ENCODE data around the gene ZNF205. TPM values are rescaled to one million over a fixed set of nuclear protein-coding genes. Genes with fewer than 3 reads are reported as not detected.

Gene ZNF205
- total RNA-seq, 2 donors from 2014 or later = not detected

DNA sequence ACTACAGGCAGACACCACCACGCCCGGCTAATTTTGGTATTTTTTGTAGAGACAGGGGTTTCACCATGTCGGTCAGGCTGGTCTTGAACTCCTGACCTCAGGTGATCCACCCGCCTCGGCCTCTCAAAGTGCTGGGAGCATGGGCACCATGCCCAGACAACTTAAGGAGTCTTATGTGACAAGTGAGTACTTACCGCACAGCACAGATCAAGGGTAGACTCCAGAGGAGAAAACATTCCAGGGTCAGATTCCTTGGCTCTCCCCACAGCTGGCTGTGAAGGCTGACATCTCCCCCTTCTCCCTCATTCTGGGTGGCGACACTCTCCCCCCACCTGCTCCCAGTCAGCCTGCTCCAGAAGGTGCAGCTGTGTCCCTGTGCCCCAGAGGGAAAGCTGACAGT, 23.9 kb upstream of the ZNF205 start:
- H3K4me3 Mint-ChIP-seq = peak overlapping the region; percentile 82
- DNase-seq (ENCODE audit: low spot score) (no peak), ATAC-seq (no peak)
- H3K27me3 Mint-ChIP-seq = no peaks in the 10 kb centered on the region
- H3K27ac Mint-ChIP-seq = peak overlapping the region; percentile 77 to 94
- H3K4me1 Mint-ChIP-seq (ENCODE audit: low read depth in 2 of 2) = peaks cover 29 to 43% of the 10 kb centered on the region in 2 donors
- H3K9me3 Mint-ChIP-seq = no peaks in the 10 kb centered on the region
- H3K36me3 Mint-ChIP-seq = no peaks in the 10 kb centered on the region

GRCh38 chr16:3088925-3089716, 23.3 kb upstream of the ZNF205 start:
- Mint-ChIP-seq H3K27ac (peak overlapping the region in 1 of 2 donors; percentile 94), H3K4me3 (no peak overlapping the region), H3K9me3 (no peaks in the 10 kb centered on the region), H3K36me3 (no peaks in the 10 kb centered on the region), H3K27me3 (no peaks in the 10 kb centered on the region), H3K4me1 (ENCODE audit: low read depth in 2 of 2) (peaks cover 29 to 40% of the 10 kb centered on the region in 2 donors)
- ATAC-seq (no peak), DNase-seq (ENCODE audit: low spot score) (no peak)

- H3K27ac Mint-ChIP-seq = peak overlapping the region in 1 of 2 donors; percentile 86
- ATAC-seq (no peak), DNase-seq (ENCODE audit: low spot score) (no peak)
- peaks cover 32 to 41% of the 10 kb centered on the region in 2 donors for H3K4me1 Mint-ChIP-seq (ENCODE audit: low read depth in 2 of 2)
- H3K27me3 Mint-ChIP-seq = no peaks in the 10 kb centered on the region
- no peaks in the 10 kb centered on the region for H3K9me3 Mint-ChIP-seq
- H3K36me3 Mint-ChIP-seq = no peaks in the 10 kb centered on the region
- H3K4me3 Mint-ChIP-seq = no peak overlapping the region
These were observed 22.4 kb upstream of the ZNF205 start for GRCh38 chr16:3089717-3090592.

GRCh38 chr16:3091551-3091950, 20.8 kb upstream of the ZNF205 start:
- ATAC-seq (no peak), DNase-seq (ENCODE audit: low spot score) (no peak)
- H3K4me3 Mint-ChIP-seq = no peak overlapping the region
- no peaks in the 10 kb centered on the region for H3K9me3 Mint-ChIP-seq
- no peaks in the 10 kb centered on the region for H3K36me3 Mint-ChIP-seq
- peak overlapping the region in 1 of 2 donors; percentile 86 for H3K27ac Mint-ChIP-seq
- peaks cover 27 to 31% of the 10 kb centered on the region in 2 donors for H3K4me1 Mint-ChIP-seq (ENCODE audit: low read depth in 2 of 2)
- no peaks in the 10 kb centered on the region for H3K27me3 Mint-ChIP-seq

DNA sequence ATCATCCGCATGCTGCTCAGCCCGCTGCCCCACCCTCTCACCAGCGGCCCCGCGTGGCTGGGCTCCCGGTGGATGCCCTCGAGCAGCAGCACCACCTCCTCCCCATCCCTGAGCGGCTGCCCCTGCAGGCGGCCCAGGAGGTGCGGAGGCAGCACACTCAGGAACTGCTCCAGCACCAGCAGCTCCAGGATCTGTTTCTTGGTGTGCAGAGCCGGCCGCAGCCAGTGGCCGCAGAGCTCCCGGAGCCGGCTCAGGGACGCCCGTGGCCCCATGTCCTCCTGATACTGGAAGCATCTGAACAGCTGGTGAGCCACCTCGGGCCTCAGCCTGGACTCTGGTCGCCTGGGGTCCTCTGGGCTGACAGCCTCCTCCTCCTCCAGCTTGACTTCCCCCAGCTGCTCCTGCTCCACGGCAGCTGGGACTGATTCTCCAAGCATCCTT, 19.9 kb upstream of the ZNF205 start:
- Mint-ChIP-seq H3K9me3 (no peaks in the 10 kb centered on the region), H3K4me3 (no peak overlapping the region), H3K27ac (peak overlapping the region in 1 of 2 donors; percentile 87), H3K36me3 (no peaks in the 10 kb centered on the region), H3K4me1 (ENCODE audit: low read depth in 2 of 2) (peaks cover 26 to 27% of the 10 kb centered on the region in 2 donors), H3K27me3 (no peaks in the 10 kb centered on the region)
- no peak for DNase-seq (ENCODE audit: low spot score)
- ATAC-seq = no peak

GRCh38 chr16:3094289-3095027, 17.9 kb upstream of the ZNF205 start:
- Mint-ChIP-seq H3K36me3 (no peaks in the 10 kb centered on the region), H3K27me3 (no peaks in the 10 kb centered on the region), H3K27ac (peak overlapping the region; percentile 87 to 92), H3K4me1 (ENCODE audit: low read depth in 2 of 2) (peaks cover 13 to 17% of the 10 kb centered on the region in 2 donors), H3K9me3 (no peaks in the 10 kb centered on the region), H3K4me3 (peak overlapping the region; percentile 65)
- ATAC-seq = peak; percentile 40 to 64
- DNase-seq (ENCODE audit: low spot score) = no peak

- Mint-ChIP-seq H3K27ac (peak overlapping the region; percentile 87 to 92), H3K4me3 (peak overlapping the region; percentile 12), H3K9me3 (no peaks in the 10 kb centered on the region)
These were observed 16.5 kb upstream of the ZNF205 start for GRCh38 chr16:3095869-3096268.

DNA sequence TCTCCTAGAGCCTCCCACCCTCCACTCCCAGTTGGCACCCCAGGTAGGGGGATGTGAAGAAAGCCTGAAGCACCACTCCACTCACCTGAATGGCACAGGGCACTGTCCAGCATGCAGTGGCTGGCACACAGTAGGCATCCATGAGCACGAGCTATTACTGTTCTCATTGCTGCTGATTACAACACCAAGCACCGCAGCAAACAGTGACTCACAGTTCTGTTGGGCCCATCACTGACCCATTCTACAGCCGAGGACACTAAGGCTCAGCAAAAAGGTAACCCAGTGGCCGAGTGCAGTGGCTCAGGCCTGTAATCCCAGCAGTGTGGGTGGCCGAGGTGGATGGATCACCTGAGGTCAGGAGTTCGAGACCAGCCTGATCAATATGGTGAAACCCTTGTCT, 16.0 kb upstream of the ZNF205 start:
- no peak overlapping the region for H3K4me3 Mint-ChIP-seq
- H3K4me1 Mint-ChIP-seq (ENCODE audit: low read depth in 2 of 2) = peaks cover 24 to 28% of the 10 kb centered on the region in 2 donors
- H3K9me3 Mint-ChIP-seq = no peaks in the 10 kb centered on the region
- peak overlapping the region in 1 of 2 donors; percentile 92 for H3K27ac Mint-ChIP-seq
- ATAC-seq (no peak), DNase-seq (ENCODE audit: low spot score) (no peak)
- H3K36me3 Mint-ChIP-seq = no peaks in the 10 kb centered on the region
- H3K27me3 Mint-ChIP-seq = no peaks in the 10 kb centered on the region

More at GRCh38 chr16:3095869-3096268, 16.5 kb upstream of the ZNF205 start:
- H3K36me3 Mint-ChIP-seq = no peaks in the 10 kb centered on the region
- DNase-seq (ENCODE audit: low spot score) = peak; percentile 85
- no peaks in the 10 kb centered on the region for H3K27me3 Mint-ChIP-seq
- ATAC-seq = peak; percentile 80
- H3K4me1 Mint-ChIP-seq (ENCODE audit: low read depth in 2 of 2) = peaks cover 23 to 24% of the 10 kb centered on the region in 2 donors

DNA sequence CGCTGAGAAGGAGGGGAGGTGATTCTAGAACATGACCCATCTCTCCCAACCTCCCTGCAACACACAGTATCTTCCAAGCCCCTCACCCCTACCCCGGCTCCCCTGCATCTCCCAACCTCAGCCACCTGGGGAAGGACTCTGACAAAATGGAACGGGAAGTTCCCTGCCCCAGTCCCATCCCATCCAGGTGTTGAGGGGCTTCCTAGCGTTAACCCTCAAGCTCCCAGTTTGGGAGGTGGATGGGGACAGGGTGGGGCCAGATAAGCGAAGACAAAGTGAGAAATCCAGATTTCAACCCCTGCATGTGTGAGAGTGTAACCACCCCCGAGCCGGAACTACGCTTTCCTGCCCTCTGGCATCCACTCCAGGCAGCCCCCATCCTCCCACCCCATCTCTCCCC, 15.1 kb upstream of the ZNF205 start:
- H3K9me3 Mint-ChIP-seq = no peaks in the 10 kb centered on the region
- H3K4me1 Mint-ChIP-seq (ENCODE audit: low read depth in 2 of 2) = peaks cover 29 to 34% of the 10 kb centered on the region in 2 donors
- H3K4me3 Mint-ChIP-seq = no peak overlapping the region
- H3K27me3 Mint-ChIP-seq = no peaks in the 10 kb centered on the region
- H3K36me3 Mint-ChIP-seq = no peaks in the 10 kb centered on the region
- H3K27ac Mint-ChIP-seq = peak overlapping the region; percentile 29 to 76
- ATAC-seq (no peak), DNase-seq (ENCODE audit: low spot score) (no peak)

DNA sequence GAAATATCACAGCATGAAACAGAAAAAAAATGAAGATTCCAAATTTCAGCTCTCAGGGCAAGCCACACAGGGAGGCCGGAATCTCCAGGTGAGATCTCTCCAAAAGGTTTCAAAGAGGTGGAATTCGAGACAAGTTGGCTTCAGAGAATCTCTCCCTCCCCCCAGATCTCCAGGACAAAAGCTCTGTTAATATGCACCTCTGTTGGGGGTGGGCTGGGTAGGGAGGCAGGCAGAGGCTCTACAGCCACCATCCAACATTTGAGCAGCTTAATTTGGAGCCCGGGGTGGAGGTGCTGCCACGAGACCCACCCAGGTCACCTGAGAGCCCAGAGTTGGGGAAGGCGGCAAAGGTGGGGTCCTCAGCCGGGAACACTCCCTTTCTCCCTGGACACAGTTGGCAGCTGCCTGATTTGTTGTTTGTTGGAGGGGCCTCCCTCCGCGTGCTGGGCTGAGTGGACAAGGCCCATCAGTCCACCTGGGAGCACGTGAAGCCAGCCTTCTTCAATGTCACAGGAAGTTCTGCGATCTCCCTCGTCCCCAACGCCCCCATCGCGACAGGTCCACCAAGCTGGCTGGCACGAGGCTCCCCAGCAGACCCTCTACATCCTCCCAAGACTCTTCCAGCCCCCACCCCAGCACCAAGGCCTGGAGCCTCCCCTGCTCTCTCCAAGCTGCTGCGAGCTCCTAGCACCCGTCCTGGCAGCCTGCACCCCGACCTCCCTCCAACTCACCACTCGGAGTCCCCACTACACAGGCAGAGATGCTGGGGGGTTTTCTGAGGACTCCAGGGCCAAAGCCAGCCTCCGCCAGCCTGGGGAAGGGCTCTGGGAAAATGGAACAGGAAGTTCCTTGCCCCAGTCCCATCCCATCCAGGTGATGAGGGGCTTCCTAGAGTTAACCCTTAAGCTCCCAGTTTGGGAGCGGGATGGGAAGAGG, 13.7 kb upstream of the ZNF205 start, which contains the start of gene ZSCAN10:
Gene ZSCAN10, minus strand, starts transcription at position 836 of the 936 bp plus-strand sequence. CDS start 6,357 bp downstream, outside the sequence.
- Mint-ChIP-seq H3K4me1 (ENCODE audit: low read depth in 2 of 2) (peaks cover 34 to 42% of the 10 kb centered on the region in 2 donors), H3K4me3 (peak within 1 kb of the TSS; percentile 71), H3K9me3 (no peaks in the 10 kb centered on the region), H3K27ac (peak within 1 kb of the TSS in 1 of 2 donors; percentile 95), H3K36me3 (no peaks in the 10 kb centered on the region), H3K27me3 (no peaks in the 10 kb centered on the region)
- DNase-seq (ENCODE audit: low spot score) (no peak), ATAC-seq (no peak)

DNA sequence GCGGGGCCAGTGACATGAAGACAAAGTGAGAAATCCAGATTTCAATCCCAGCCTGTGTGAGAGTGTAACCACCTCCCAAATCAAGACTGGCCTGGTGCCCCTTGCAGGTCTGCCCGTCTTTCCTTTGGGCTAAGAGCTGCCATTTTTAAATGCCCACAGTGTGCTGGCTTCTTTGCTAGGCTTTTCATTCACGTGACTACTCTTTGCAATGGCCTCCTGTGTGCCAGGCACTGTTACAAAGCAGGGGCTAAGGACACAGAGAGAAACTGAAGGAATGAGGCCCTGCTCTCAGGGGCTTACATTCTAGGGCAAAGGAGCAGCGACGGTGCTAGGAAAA, 13.0 kb upstream of the ZNF205 start:
- H3K36me3 Mint-ChIP-seq = no peaks in the 10 kb centered on the region
- peak overlapping the region; percentile 71 for H3K4me3 Mint-ChIP-seq
- no peak for ATAC-seq
- no peaks in the 10 kb centered on the region for H3K9me3 Mint-ChIP-seq
- peaks cover 34 to 41% of the 10 kb centered on the region in 2 donors for H3K4me1 Mint-ChIP-seq (ENCODE audit: low read depth in 2 of 2)
- no peak overlapping the region for H3K27ac Mint-ChIP-seq
- no peak for DNase-seq (ENCODE audit: low spot score)
- no peaks in the 10 kb centered on the region for H3K27me3 Mint-ChIP-seq

DNA sequence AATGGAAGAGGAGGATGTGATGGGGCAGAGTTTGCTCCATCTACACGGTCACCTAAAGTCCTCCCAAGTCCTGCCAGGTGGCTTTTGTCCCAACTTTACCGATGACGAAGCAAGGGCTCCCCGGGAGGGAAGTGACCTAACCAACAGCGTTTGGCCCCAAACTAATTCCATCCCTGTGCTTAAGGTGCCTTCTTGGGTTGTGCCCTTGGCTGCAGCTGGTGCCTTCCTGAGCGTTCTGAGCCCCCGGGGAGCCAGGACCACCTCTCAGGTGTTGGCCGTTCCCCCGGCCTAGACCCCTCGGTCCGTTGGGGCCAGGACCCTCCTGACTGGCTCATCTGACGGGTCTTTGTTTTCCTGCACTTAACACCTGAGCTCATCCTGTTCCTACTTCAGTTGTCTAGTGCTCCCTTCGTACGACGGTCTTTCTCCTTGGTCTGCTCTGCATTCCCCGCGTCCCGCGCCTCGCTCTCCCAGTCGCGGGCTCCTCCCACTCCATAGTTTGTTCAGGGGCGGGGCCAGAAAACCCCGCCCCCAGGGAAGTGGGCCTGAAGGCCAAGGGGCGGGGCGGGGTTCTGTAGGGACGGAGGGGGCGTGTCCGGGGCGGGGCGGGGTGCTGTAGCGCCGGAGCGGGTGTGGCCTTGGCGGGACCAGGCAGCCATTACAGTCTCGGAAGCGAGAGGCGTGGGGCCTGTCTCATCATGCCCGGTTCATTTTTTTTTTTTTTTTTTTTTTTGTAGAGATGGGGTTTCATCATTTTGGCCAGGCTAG, 12.5 kb upstream of the ZNF205 start:
- Mint-ChIP-seq H3K9me3 (no peaks in the 10 kb centered on the region), H3K4me1 (ENCODE audit: low read depth in 2 of 2) (peaks cover 28 to 35% of the 10 kb centered on the region in 2 donors), H3K4me3 (peak overlapping the region; percentile 71), H3K36me3 (no peaks in the 10 kb centered on the region), H3K27me3 (no peaks in the 10 kb centered on the region), H3K27ac (peak overlapping the region in 1 of 2 donors; percentile 95)
- DNase-seq (ENCODE audit: low spot score) (peak; percentile 93), ATAC-seq (peak; percentile 93 to 96)
